Testis (tissue), 2 donors: ENCODE data around the gene CRADD.

Experiments used
- POLR2A ChIP-seq: fragments of 450-650 bp; IDR thresholded peaks from one replicate; pipeline ENCODE4 v1.6.1; 2017; ENCODE audit warnings: antibody characterized with exemption, mild to moderate bottlenecking, moderate library complexity
- TF ChIP-seq, protein P1 (sequence below), 3 experiments: fragments of 450-650 bp in 2 of 3; fragments of 200-600 bp in 1 of 3; sonication (generic) in 1 of 3; IDR thresholded peaks; one replicate each; pipeline ENCODE4 v1.5.1; 2016 to 2019; ENCODE audit warnings: antibody characterized with exemption in 3 of 3, mild to moderate bottlenecking in 2 of 3, moderate library complexity in 1 of 3

DNA sequence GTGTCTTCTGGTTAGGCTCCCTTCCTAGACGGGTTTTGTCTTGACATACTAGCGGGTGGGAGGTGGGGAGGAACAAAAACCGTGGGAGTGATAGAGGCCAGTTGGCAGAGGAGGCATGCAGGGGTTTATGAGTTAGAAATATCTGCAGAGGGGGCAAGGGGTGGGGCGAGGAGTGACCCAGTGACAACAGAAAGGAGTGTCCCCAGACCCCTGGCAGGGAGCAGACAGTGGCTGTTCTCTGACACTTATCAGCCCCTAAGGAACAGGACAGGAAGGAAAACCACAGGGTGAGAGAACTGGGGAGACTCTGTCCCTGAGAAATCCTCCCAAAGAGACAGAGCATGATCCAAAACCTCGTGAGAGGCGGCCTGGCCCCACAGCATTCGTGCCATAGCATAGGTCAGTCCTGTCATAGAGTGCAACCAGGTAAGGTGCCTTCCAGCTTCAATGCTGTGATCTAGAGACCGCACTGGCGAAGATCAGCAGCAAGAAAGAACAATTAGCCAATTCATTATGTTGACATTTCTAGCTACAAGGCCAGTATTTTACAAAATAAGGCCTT, 141.4 kb downstream of the CRADD start:
- TF ChIP-seq, protein P1, sequence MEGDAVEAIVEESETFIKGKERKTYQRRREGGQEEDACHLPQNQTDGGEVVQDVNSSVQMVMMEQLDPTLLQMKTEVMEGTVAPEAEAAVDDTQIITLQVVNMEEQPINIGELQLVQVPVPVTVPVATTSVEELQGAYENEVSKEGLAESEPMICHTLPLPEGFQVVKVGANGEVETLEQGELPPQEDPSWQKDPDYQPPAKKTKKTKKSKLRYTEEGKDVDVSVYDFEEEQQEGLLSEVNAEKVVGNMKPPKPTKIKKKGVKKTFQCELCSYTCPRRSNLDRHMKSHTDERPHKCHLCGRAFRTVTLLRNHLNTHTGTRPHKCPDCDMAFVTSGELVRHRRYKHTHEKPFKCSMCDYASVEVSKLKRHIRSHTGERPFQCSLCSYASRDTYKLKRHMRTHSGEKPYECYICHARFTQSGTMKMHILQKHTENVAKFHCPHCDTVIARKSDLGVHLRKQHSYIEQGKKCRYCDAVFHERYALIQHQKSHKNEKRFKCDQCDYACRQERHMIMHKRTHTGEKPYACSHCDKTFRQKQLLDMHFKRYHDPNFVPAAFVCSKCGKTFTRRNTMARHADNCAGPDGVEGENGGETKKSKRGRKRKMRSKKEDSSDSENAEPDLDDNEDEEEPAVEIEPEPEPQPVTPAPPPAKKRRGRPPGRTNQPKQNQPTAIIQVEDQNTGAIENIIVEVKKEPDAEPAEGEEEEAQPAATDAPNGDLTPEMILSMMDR (IDR thresholded peaks at IDR 0.05) = no peak
- TF ChIP-seq POLR2A = no peak
